ENCODE measurements around the gene ACOT12.

- TF ChIP-seq SP1 (CRISPR knock-in tag; conservative IDR thresholded peaks at IDR 0.05) (no peak), IRF2 (CRISPR knock-in tag; IDR thresholded peaks at IDR 0.05; ENCODE audit: borderline replicate concordance, low read depth) (no peak), CTCF (IDR thresholded peaks at IDR 0.05) (no peak), SMAD3 (CRISPR knock-in tag; IDR thresholded peaks at IDR 0.05; ENCODE audit: borderline replicate concordance) (no peak), USF1 (CRISPR knock-in tag; IDR thresholded peaks at IDR 0.05) (no peak), ERG (CRISPR knock-in tag; IDR thresholded peaks at IDR 0.05) (no peak), NR2C2 (CRISPR knock-in tag; IDR thresholded peaks at IDR 0.05) (no peak), TEAD4 (CRISPR knock-in tag; IDR thresholded peaks at IDR 0.05) (no peak), USF2 (CRISPR knock-in tag; IDR thresholded peaks at IDR 0.05) (no peak), CBFB (CRISPR knock-in tag; IDR thresholded peaks at IDR 0.05; ENCODE audit: low read depth) (no peak), NR3C1 (CRISPR knock-in tag; conservative IDR thresholded peaks at IDR 0.05; ENCODE audit: low read depth) (no peak)
These were observed 101.8 kb downstream of the ACOT12 start for GRCh38 chr5:81292130-81292529.
